Measurements from ENCODE around the gene DIP2B.
"Not testable (repeated sequence)": the region's sequence is repeated elsewhere in the genome, so short reads cannot be mapped to it uniquely, and the experiment has no call there.

The DIP2B gene

GRCh38 chr12:50533971-50534370 is 29.2 kb downstream of the DIP2B start:
- no peak overlapping the region for H3K4me3 ChIP-seq (ENCODE audit: low read depth, low read length)
- no peak for DNase-seq
- H3K27me3 ChIP-seq: no peaks in the 10 kb centered on the region
- TF ChIP-seq CTCF (IDR thresholded peaks at IDR 0.05; ENCODE audit: low read depth, low read length): no peak
- H3K36me3 ChIP-seq: no peaks in the 10 kb centered on the region; the same call in 1 of the 2 replicates
- no peaks in the 10 kb centered on the region for H3K9me3 ChIP-seq
- H3K4me1 ChIP-seq: no peaks in the 10 kb centered on the region; the same call in 1 of the 2 replicates

GRCh38 chr12:50536831-50537537 is 32.2 kb downstream of the DIP2B start:
- TF ChIP-seq CTCF (IDR thresholded peaks at IDR 0.05; ENCODE audit: low read depth, low read length): no peak
- Histone ChIP-seq H3K4me3 (ENCODE audit: low read depth, low read length) (no peak overlapping the region), H3K9me3 (no peaks in the 10 kb centered on the region), H3K4me1 (no peaks in the 10 kb centered on the region; the same call in 1 of the 2 replicates), H3K27me3 (no peaks in the 10 kb centered on the region), H3K36me3 (no peaks in the 10 kb centered on the region; the same call in 1 of the 2 replicates)
- DNase-seq: no peak

- TF ChIP-seq CTCF (IDR thresholded peaks at IDR 0.05; ENCODE audit: low read depth, low read length): no peak
- Histone ChIP-seq H3K4me3 (ENCODE audit: low read depth, low read length) (no peak overlapping the region), H3K9me3 (no peaks in the 10 kb centered on the region), H3K36me3 (no peaks in the 10 kb centered on the region; the same call in 1 of the 2 replicates), H3K27me3 (no peaks in the 10 kb centered on the region), H3K4me1 (no peaks in the 10 kb centered on the region; the same call in 1 of the 2 replicates)
- no peak for DNase-seq
Measured at GRCh38 chr12:50537538-50537919, 32.7 kb downstream of the DIP2B start.

GRCh38 chr12:50538182-50538581 is 33.4 kb downstream of the DIP2B start:
- no peaks in the 10 kb centered on the region; the same call in 1 of the 2 replicates for H3K4me1 ChIP-seq

GRCh38 chr12:50541139-50541538 is 36.4 kb downstream of the DIP2B start:
- Histone ChIP-seq H3K27me3 (no peaks in the 10 kb centered on the region), H3K4me3 (ENCODE audit: low read depth, low read length) (no peak overlapping the region), H3K9me3 (no peaks in the 10 kb centered on the region), H3K4me1 (no peaks in the 10 kb centered on the region; the same call in none of the 2 replicates), H3K36me3 (no peaks in the 10 kb centered on the region)
- TF ChIP-seq CTCF (IDR thresholded peaks at IDR 0.05; ENCODE audit: low read depth, low read length): no peak
- DNase-seq: no peak

More at GRCh38 chr12:50538182-50538581, 33.4 kb downstream of the DIP2B start:
- no peaks in the 10 kb centered on the region for H3K27me3 ChIP-seq
- no peaks in the 10 kb centered on the region for H3K9me3 ChIP-seq
- H3K36me3 ChIP-seq: no peaks in the 10 kb centered on the region; the same call in 1 of the 2 replicates
- no peak for TF ChIP-seq CTCF (IDR thresholded peaks at IDR 0.05; ENCODE audit: low read depth, low read length)
- no peak for DNase-seq
- no peak overlapping the region for H3K4me3 ChIP-seq (ENCODE audit: low read depth, low read length)

- Histone ChIP-seq H3K36me3 (no peaks in the 10 kb centered on the region), H3K27me3 (no peaks in the 10 kb centered on the region), H3K4me3 (ENCODE audit: low read depth, low read length) (no peak overlapping the region), H3K4me1 (no peaks in the 10 kb centered on the region; the same call in 1 of the 2 replicates), H3K9me3 (no peaks in the 10 kb centered on the region)
- TF ChIP-seq CTCF (IDR thresholded peaks at IDR 0.05; ENCODE audit: low read depth, low read length): no peak
- no peak for DNase-seq
Measured at GRCh38 chr12:50542448-50542847, 37.7 kb downstream of the DIP2B start.

- not testable (repeated sequence) for H3K9me3 ChIP-seq; H3K4me1 ChIP-seq; H3K4me3 ChIP-seq (ENCODE audit: low read depth, low read length)
Measured at GRCh38 chr12:50543188-50543587, 38.4 kb downstream of the DIP2B start.

More at GRCh38 chr12:50543188-50543587, 38.4 kb downstream of the DIP2B start:
- H3K36me3 ChIP-seq, H3K27me3 ChIP-seq, DNase-seq: not testable (repeated sequence)

Measured in BE2C (cell line).